DOHH2 (cell line): ENCODE data around the gene SLC1A1.

Experiments used
- H3F3A ChIP-seq: fragments of 200-600 bp; sonication (generic), shearing (Covaris generic); 2 replicates; pipeline ENCODE4 v1.6.0; 2016; ENCODE audit warnings: antibody characterized with exemption, mild to moderate bottlenecking; ENCODE audit not compliant: control insufficient read depth, insufficient read depth
- H3K27ac ChIP-seq: fragments of 200-600 bp; sonication (generic); 2 replicates; pipeline ENCODE4 v1.5.1; 2014; ENCODE audit warnings: low read depth, mild to moderate bottlenecking, low read length, moderate library complexity
- H3K27me3 ChIP-seq: fragments of 200-600 bp; sonication (generic); 2 replicates; pipeline ENCODE4 v1.6.1; 2014; ENCODE audit warnings: mild to moderate bottlenecking, low read length, mixed read lengths; ENCODE audit not compliant: control insufficient read depth
- H3K36me3 ChIP-seq: fragments of 200-600 bp; sonication (generic); 2 replicates; pipeline ENCODE4 v1.6.1; 2014; ENCODE audit warnings: mild to moderate bottlenecking, low read length, moderate library complexity, mixed read lengths; ENCODE audit not compliant: control insufficient read depth
- H3K4me1 ChIP-seq: fragments of 200-600 bp; sonication (generic); 2 replicates; pipeline ENCODE4 v1.6.1; 2014; ENCODE audit warnings: mild to moderate bottlenecking, low read length, mixed read lengths; ENCODE audit not compliant: control insufficient read depth
- H3K4me2 ChIP-seq: fragments of 200-600 bp; sonication (generic); 2 replicates; pipeline ENCODE4 v1.6.0; 2014; ENCODE audit warnings: mild to moderate bottlenecking, low read length, moderate library complexity
- H3K4me3 ChIP-seq: fragments of 200-600 bp; sonication (generic); 2 replicates; pipeline ENCODE4 v1.5.1; 2014; ENCODE audit warnings: mild to moderate bottlenecking, low read length, mixed read lengths
- H3K79me2 ChIP-seq: fragments of 200-600 bp; sonication (generic); 2 replicates; pipeline ENCODE4 v1.6.1; 2014; ENCODE audit warnings: mild to moderate bottlenecking, low read length, mixed read lengths; ENCODE audit not compliant: control insufficient read depth
- H3K9me2 ChIP-seq: fragments of 200-600 bp; sonication (generic); replicated peaks from 2 replicates; pipeline ENCODE4 v1.6.1; 2014; ENCODE audit warnings: mild to moderate bottlenecking, low read length, mixed read lengths; ENCODE audit not compliant: control insufficient read depth
- H3K9me3 ChIP-seq: fragments of 200-600 bp; sonication (generic); 2 replicates; pipeline ENCODE4 v1.6.1; 2014; ENCODE audit warnings: antibody characterized with exemption, low read length, mixed read lengths; ENCODE audit not compliant: control insufficient read depth, insufficient read depth
- H4K20me1 ChIP-seq: fragments of 200-600 bp; sonication (generic); 2 replicates; pipeline ENCODE4 v1.6.0; 2014; ENCODE audit warnings: low read depth, mild to moderate bottlenecking, antibody characterized with exemption, low read length, moderate library complexity; ENCODE audit not compliant: control insufficient read depth, insufficient read depth
- CTCF ChIP-seq: fragments of 200-600 bp; sonication (generic); IDR thresholded peaks from one replicate; pipeline ENCODE4 v1.5.1; 2014; ENCODE audit warnings: antibody characterized with exemption, mild to moderate bottlenecking, low read depth, low read length; ENCODE audit not compliant: poor library complexity, severe bottlenecking
- EZH2phosphoT487 ChIP-seq: fragments of 200-600 bp; sonication (generic); IDR thresholded peaks from 2 replicates; pipeline ENCODE4 v1.6.1; 2017; ENCODE audit warnings: borderline replicate concordance, mild to moderate bottlenecking, antibody characterized with exemption, low read length, moderate library complexity, mixed read lengths

The SLC1A1 gene

GRCh38 chr9:4573176-4573575 is 82.9 kb downstream of the SLC1A1 start:
- Histone ChIP-seq H3K27ac (no peak overlapping the region), H4K20me1 (no peaks in the 10 kb centered on the region), H3K27me3 (no peaks in the 10 kb centered on the region), H3K9me3 (no peaks in the 10 kb centered on the region), H3K4me2 (peak overlapping the region; percentile 25; the same call in 1 of the 2 replicates), H3K4me1 (peaks cover 11% of the 10 kb centered on the region), H3K9me2 (no peaks in the 10 kb centered on the region), H3K79me2 (no peaks in the 10 kb centered on the region), H3K36me3 (no peaks in the 10 kb centered on the region), H3K4me3 (no peak overlapping the region), H3F3A (no peaks in the 10 kb centered on the region)
- TF ChIP-seq CTCF = no peak

GRCh38 chr9:4573634-4574389 is 83.5 kb downstream of the SLC1A1 start:
- H3K36me3 ChIP-seq = no peaks in the 10 kb centered on the region
- H3K79me2 ChIP-seq = no peaks in the 10 kb centered on the region
- H3K4me2 ChIP-seq = no peak overlapping the region
- no peaks in the 10 kb centered on the region for H3K9me2 ChIP-seq
- H3K4me1 ChIP-seq = peaks cover 11% of the 10 kb centered on the region
- no peaks in the 10 kb centered on the region for H3K27me3 ChIP-seq
- H3K27ac ChIP-seq = no peak overlapping the region
- H4K20me1 ChIP-seq = no peaks in the 10 kb centered on the region
- no peak for TF ChIP-seq CTCF
- no peak for TF ChIP-seq EZH2phosphoT487
- no peaks in the 10 kb centered on the region for H3F3A ChIP-seq
- H3K4me3 ChIP-seq = no peak overlapping the region
- no peaks in the 10 kb centered on the region for H3K9me3 ChIP-seq

- Histone ChIP-seq H3K4me1 (peaks cover 11% of the 10 kb centered on the region), H3K4me2 (no peak overlapping the region), H3K36me3 (no peaks in the 10 kb centered on the region), H3K27me3 (no peaks in the 10 kb centered on the region), H4K20me1 (no peaks in the 10 kb centered on the region), H3K4me3 (no peak overlapping the region), H3K9me2 (no peaks in the 10 kb centered on the region), H3K9me3 (no peaks in the 10 kb centered on the region), H3F3A (no peaks in the 10 kb centered on the region), H3K27ac (no peak overlapping the region), H3K79me2 (no peaks in the 10 kb centered on the region)
- TF ChIP-seq CTCF (no peak), EZH2phosphoT487 (no peak)
These were observed 84.5 kb downstream of the SLC1A1 start for GRCh38 chr9:4574657-4575243.
